IMR-90 (cell line): Measurements from ENCODE around the gene RPH3AL. TPM values are rescaled to one million over a fixed set of nuclear protein-coding genes. Genes with fewer than 3 reads are reported as not detected.

Experiments
- ATAC-seq: fragments of 200-7000 bp; cut with Tn5 transposase; 2 replicates; pipeline ENCODE4 v1.9.1; 2020; ENCODE audit warnings: low read depth, mild to moderate bottlenecking, moderate library complexity
- BruUV-seq: library from RNA; stranded (reverse); fragments of 400-500 nt; replicated peaks from 2 replicates; lab custom pipeline; 2021; lab: Mats Ljungman, UMichigan
- CTCF ChIA-PET: fragments of 300-600 bp; formaldehyde crosslinking; extraction: SDS; loops from one replicate; lab custom pipeline; 2021; ENCODE audit warnings: antibody characterized with exemption; lab: Yijun Ruan, JAX
- POLR2A ChIA-PET: fragments of 300-600 bp; sonication (Branson Sonifier 250); formaldehyde crosslinking; loops from one replicate; lab custom pipeline; 2022; ENCODE audit warnings: antibody characterized with exemption; ENCODE audit not compliant: unreplicated experiment; lab: Charles Lee
- DNase-seq: peaks from one replicate; pipeline ENCODE4 v3.0.0; 2013
- H2AFZ ChIP-seq: replicated peaks from 2 replicates; pipeline ENCODE3; 2013; ENCODE audit warnings: low read length, mild to moderate bottlenecking; ENCODE audit not compliant: poor library complexity
- H2AK5ac ChIP-seq: 2 replicates; pipeline ENCODE4 v1.6.1; 2013; ENCODE audit warnings: low read depth, low read length, inconsistent platforms
- H2AK9ac ChIP-seq: replicated peaks from 2 replicates; pipeline ENCODE3; 2013; ENCODE audit warnings: mild to moderate bottlenecking, low read depth, low read length, moderate library complexity; ENCODE audit not compliant: poor library complexity
- H2BK120ac ChIP-seq: 2 replicates; pipeline ENCODE4 v1.6.1; 2013; ENCODE audit warnings: low read depth, low read length, inconsistent platforms
- H2BK15ac ChIP-seq: 3 replicates; pipeline ENCODE4 v1.6.1; 2013; ENCODE audit warnings: low read depth, low read length, inconsistent platforms
- H2BK20ac ChIP-seq: 2 replicates; pipeline ENCODE4 v1.6.1; 2013; ENCODE audit warnings: low read depth, mild to moderate bottlenecking, inconsistent platforms, low read length, moderate library complexity
- H2BK5ac ChIP-seq: 2 replicates; pipeline ENCODE4 v1.6.1; 2013; ENCODE audit warnings: mild to moderate bottlenecking, low read depth, low read length, inconsistent platforms; ENCODE audit not compliant: poor library complexity, severe bottlenecking
- H3K14ac ChIP-seq: replicated peaks from 2 replicates; pipeline ENCODE4 v1.6.1; 2013; ENCODE audit warnings: low read depth, low read length, inconsistent platforms
- H3K18ac ChIP-seq: 2 replicates; pipeline ENCODE4 v1.6.1; 2013; ENCODE audit warnings: low read depth, low read length, control low read depth
- H3K23ac ChIP-seq: 2 replicates; pipeline ENCODE4 v1.6.1; 2013; ENCODE audit warnings: low read depth, low read length, inconsistent platforms
- H3K27ac ChIP-seq: 2 replicates; pipeline ENCODE4 v1.5.1; 2013; ENCODE audit warnings: mild to moderate bottlenecking, control low read depth, low read length; ENCODE audit not compliant: insufficient read depth
- H3K27me3 ChIP-seq: 2 replicates; pipeline ENCODE4 v1.6.1; 2013; ENCODE audit warnings: low read length; ENCODE audit not compliant: control insufficient read depth, insufficient read depth
- H3K36me3 ChIP-seq: 2 replicates; pipeline ENCODE4 v1.6.1; 2013; ENCODE audit warnings: low read length, mixed read lengths; ENCODE audit not compliant: control insufficient read depth, insufficient read depth
- H3K4ac ChIP-seq: 2 replicates; pipeline ENCODE4 v1.6.1; 2013; ENCODE audit warnings: low read depth, low read length, inconsistent platforms
- H3K4me1 ChIP-seq: 2 replicates; pipeline ENCODE4 v1.6.1; 2013; ENCODE audit warnings: low read length, mixed read lengths; ENCODE audit not compliant: control insufficient read depth, insufficient read depth
- H3K4me2 ChIP-seq: 2 replicates; pipeline ENCODE4 v1.6.1; 2013; ENCODE audit warnings: low read depth, mild to moderate bottlenecking, control low read depth, low read length, moderate library complexity
- H3K4me3 ChIP-seq: 2 replicates; pipeline ENCODE4 v1.5.1; 2013; ENCODE audit warnings: low read depth, mild to moderate bottlenecking, control low read depth, low read length, moderate library complexity; ENCODE audit not compliant: insufficient read depth
- H3K56ac ChIP-seq: 2 replicates; pipeline ENCODE4 v1.6.1; 2013; ENCODE audit warnings: low read length, inconsistent platforms; ENCODE audit not compliant: insufficient read depth; ENCODE audit errors: extremely low read depth
- H3K79me1 ChIP-seq, 2 experiments: 2 replicates each; pipeline ENCODE4 v1.6.1; 2013; ENCODE audit warnings: low read length in 2 of 2, inconsistent platforms in 1 of 2, low read depth in 1 of 2
- H3K9ac ChIP-seq: 2 replicates; pipeline ENCODE4 v1.6.1; 2013; ENCODE audit warnings: low read depth, low read length, control low read depth
- H3K9me1 ChIP-seq: 2 replicates; pipeline ENCODE4 v1.6.1; 2013; ENCODE audit warnings: low read length, inconsistent platforms; ENCODE audit not compliant: insufficient read depth
- H3K9me3 ChIP-seq: 2 replicates; pipeline ENCODE4 v1.6.1; 2013; ENCODE audit warnings: low read length; ENCODE audit not compliant: control insufficient read depth, insufficient read depth
- H4K20me1 ChIP-seq: 2 replicates; pipeline ENCODE4 v1.6.1; 2013; ENCODE audit warnings: low read length, inconsistent platforms; ENCODE audit not compliant: insufficient read depth
- H4K5ac ChIP-seq: 2 replicates; pipeline ENCODE4 v1.6.1; 2013; ENCODE audit warnings: mild to moderate bottlenecking, low read depth, low read length, control low read depth
- H4K8ac ChIP-seq, 2 experiments: 2 replicates each; pipeline ENCODE4 v1.6.1; 2013; ENCODE audit warnings: low read depth in 2 of 2, low read length in 2 of 2, control low read depth in 1 of 2, inconsistent platforms in 1 of 2
- H4K91ac ChIP-seq: 2 replicates; pipeline ENCODE4 v1.6.1; 2013; ENCODE audit warnings: low read depth, low read length, inconsistent platforms; ENCODE audit not compliant: insufficient read depth
- CEBPB ChIP-seq: IDR thresholded peaks from 2 replicates; pipeline ENCODE4 v1.6.1; 2012; ENCODE audit warnings: low read depth, low read length, improper control_type of control experiment
- WGBS, 2 experiments: methylation state at CpG; one replicate each; pipeline versions ENCODE4 v1.1.5 to v1.1.7; 2013; ENCODE audit warnings: missing lambda C conversion rate in 2 of 2; ENCODE audit not compliant: insufficient read length in 1 of 2; ENCODE audit errors: extremely low coverage in 2 of 2; 5-methylcytosine and 5-hydroxymethylcytosine counted together
- dilution Hi-C: fragments of 300-500 bp; cut with HindIII; formaldehyde crosslinking; loops from one replicate; pipeline ENCODE4 v1.14.3; 2018; ENCODE audit warnings: low sequenced_read_pairs; ENCODE audit not compliant: unreplicated experiment
- in situ Hi-C: fragments of 300-500 bp; cut with MboI; formaldehyde crosslinking; loops from 3 replicates; pipeline ENCODE4 v1.14.3; 2019; ENCODE audit warnings: low sequenced_read_pairs, inconsistent platforms, mixed read lengths
- intact Hi-C: fragments of 100-400 bp; cut with micrococcal nuclease; formaldehyde crosslinking; loops from 2 replicates; pipeline ENCODE4 v1.10.0; 2022
- polyA plus RNA-seq, 3 experiments: library from polyadenylated mRNA; depleted of rRNA; stranded (reverse); fragments of >200 nt; gene quantifications; 2 replicates each; pipeline ENCODE4 v1.2.3, GENCODE V29; 2012; ENCODE audit warnings: low replicate concordance in 1 of 3
- total RNA-seq: library from RNA; depleted of rRNA; stranded (reverse); fragments of >200 nt; gene quantifications from 2 replicates; pipeline ENCODE4 v1.2.3, GENCODE V29; 2012

The RPH3AL gene
- total and polyA plus RNA-seq, 2 of the 4 experiments (the other 2 are of a cell fraction), result 1.8 to 2.5 TPM

- DNase-seq (no peak), ATAC-seq (peak; percentile 62)
- Histone ChIP-seq H3K4ac (no peak overlapping the region), H3K9me3 (no peaks in the 10 kb centered on the region; the same call in 1 of the 2 replicates), H2BK5ac (no peak overlapping the region), H3K23ac (no peak overlapping the region), H2AFZ (peak overlapping the region; percentile 65), H2AK9ac (no peak overlapping the region), H3K9ac (no peak overlapping the region), H3K18ac (no peak overlapping the region), H3K4me2 (no peak overlapping the region), H3K27ac (no peak overlapping the region), H4K91ac (no peak overlapping the region), H3K56ac (no peak overlapping the region), H3K36me3 (no peaks in the 10 kb centered on the region), H4K20me1 (no peaks in the 10 kb centered on the region), H4K5ac (no peak overlapping the region), H3K4me1 (peaks cover 2% of the 10 kb centered on the region; the same call in 1 of the 2 replicates), H2AK5ac (no peak overlapping the region), H4K8ac (0 out of 4 replicates have a peak overlapping the region, but pooled peaks of 1 of the 2 experiments have one; percentile 32), H3K79me1 (no peaks in the 10 kb centered on the region), H3K4me3 (no peak overlapping the region), H2BK20ac (no peak overlapping the region), H3K14ac (no peak overlapping the region), H3K27me3 (no peaks in the 10 kb centered on the region), H2BK120ac (no peak overlapping the region), H2BK15ac (no peak overlapping the region), H3K9me1 (no peaks in the 10 kb centered on the region)
- TF ChIP-seq CEBPB, result no peak
- intact Hi-C loops (no loop called here), dilution Hi-C loops (no loop called here), in situ Hi-C loops (no loop called here)
- CTCF ChIA-PET, result no interaction called here
- WGBS, 2 experiments, result 66% methylated on average over 3 of the region's 8 CpGs; no CpG with 5 or more reads in 1 of the 2 experiments
- POLR2A ChIA-PET, result interaction anchor here (0.6 kb wide), 1 partner anchor 214 kb away, joined by 3 read pairs; no protein-coding TSS in a partner anchor
- no TSS peak for BruUV-seq
These were observed 1.7 kb downstream of the RPH3AL start for GRCh38 chr17:350706-351448.
